Measurements from ENCODE around the gene STARD10. TPM values are rescaled to one million over a fixed set of nuclear protein-coding genes. Genes with fewer than 3 reads are reported as not detected.
A peak's percentile ranks its signal among the peaks of the same experiment; 100 is the strongest.

STARD10 gene
- total and polyA plus RNA-seq, 8 donors: 83.8 to 146 (median 114) TPM

DNA sequence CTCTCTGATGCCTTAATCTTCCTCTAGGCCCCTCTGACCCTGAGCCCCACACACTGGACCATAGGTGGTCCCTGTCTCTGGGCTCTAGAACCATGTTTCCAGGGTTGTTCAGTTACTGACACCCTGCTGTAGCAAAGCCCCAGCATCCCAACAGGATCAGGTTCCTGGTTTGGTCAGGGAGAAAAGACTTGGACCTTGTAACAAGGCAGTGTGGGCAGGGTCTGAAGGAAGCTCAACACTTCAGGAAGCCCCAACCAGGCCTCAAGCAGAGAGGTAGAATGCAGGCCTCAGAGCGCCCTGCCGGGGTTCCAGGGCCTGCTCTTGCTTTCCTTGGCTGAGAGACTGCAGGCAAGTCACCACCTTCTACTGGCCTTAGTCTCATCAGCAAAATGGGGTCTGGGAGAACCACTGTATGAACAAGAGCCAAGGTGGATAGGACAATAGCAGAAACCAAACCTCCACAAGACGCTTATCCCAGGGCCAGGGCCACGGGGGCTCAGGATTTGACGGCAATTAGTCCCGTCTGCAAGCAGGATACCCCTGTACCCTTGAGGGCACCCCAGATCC lies 46.5 kb downstream of the STARD10 start:
- ATAC-seq (no peak), DNase-seq (peak in 1 of 4 donors; percentile 30)
- Histone ChIP-seq H3K4me1 (peaks cover 16 to 76% of the 10 kb centered on the region in 2 donors), H3K9me3 (no peaks in the 10 kb centered on the region), H3K27me3 (no peaks in the 10 kb centered on the region), H3K27ac (no peak overlapping the region), H3K36me3 (no peaks in the 10 kb centered on the region), H3K4me3 (no peak overlapping the region)
- intact Hi-C loops (cut with DNase I): no loop called here
- TF ChIP-seq, protein P1, sequence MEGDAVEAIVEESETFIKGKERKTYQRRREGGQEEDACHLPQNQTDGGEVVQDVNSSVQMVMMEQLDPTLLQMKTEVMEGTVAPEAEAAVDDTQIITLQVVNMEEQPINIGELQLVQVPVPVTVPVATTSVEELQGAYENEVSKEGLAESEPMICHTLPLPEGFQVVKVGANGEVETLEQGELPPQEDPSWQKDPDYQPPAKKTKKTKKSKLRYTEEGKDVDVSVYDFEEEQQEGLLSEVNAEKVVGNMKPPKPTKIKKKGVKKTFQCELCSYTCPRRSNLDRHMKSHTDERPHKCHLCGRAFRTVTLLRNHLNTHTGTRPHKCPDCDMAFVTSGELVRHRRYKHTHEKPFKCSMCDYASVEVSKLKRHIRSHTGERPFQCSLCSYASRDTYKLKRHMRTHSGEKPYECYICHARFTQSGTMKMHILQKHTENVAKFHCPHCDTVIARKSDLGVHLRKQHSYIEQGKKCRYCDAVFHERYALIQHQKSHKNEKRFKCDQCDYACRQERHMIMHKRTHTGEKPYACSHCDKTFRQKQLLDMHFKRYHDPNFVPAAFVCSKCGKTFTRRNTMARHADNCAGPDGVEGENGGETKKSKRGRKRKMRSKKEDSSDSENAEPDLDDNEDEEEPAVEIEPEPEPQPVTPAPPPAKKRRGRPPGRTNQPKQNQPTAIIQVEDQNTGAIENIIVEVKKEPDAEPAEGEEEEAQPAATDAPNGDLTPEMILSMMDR (IDR thresholded peaks at IDR 0.05): no peak

DNA sequence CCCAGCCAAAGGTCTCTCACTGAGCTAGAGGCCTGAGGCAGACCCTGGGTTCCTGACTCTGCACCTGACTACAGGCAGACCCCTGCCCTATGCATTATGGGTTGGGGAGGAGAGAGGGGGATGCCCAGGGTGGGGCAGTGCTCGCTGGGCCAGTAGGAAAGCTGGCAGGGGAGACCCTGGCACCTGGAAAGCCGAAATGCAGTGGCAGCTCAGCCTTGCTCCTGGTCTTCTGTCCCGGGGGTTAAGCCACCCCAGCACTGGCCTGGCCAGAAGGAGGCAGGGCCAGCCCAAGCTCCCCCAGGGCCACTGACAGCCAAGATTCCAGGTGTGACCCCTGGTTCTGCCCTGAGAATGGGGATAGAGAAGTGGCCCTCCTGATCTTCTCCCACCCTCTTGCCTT lies 47.0 kb downstream of the STARD10 start:
- H3K4me3 ChIP-seq: no peak overlapping the region
- no peaks in the 10 kb centered on the region for H3K36me3 ChIP-seq
- peak in 1 of 4 donors; percentile 32 for DNase-seq
- ATAC-seq: no peak
- H3K9me3 ChIP-seq: no peaks in the 10 kb centered on the region
- no peaks in the 10 kb centered on the region for H3K27me3 ChIP-seq
- H3K4me1 ChIP-seq: peaks cover 21 to 82% of the 10 kb centered on the region in 2 donors
- no peak overlapping the region for H3K27ac ChIP-seq
- TF ChIP-seq, protein P1 (IDR thresholded peaks at IDR 0.05): no peak
- intact Hi-C loops (cut with DNase I): no loop called here

DNA sequence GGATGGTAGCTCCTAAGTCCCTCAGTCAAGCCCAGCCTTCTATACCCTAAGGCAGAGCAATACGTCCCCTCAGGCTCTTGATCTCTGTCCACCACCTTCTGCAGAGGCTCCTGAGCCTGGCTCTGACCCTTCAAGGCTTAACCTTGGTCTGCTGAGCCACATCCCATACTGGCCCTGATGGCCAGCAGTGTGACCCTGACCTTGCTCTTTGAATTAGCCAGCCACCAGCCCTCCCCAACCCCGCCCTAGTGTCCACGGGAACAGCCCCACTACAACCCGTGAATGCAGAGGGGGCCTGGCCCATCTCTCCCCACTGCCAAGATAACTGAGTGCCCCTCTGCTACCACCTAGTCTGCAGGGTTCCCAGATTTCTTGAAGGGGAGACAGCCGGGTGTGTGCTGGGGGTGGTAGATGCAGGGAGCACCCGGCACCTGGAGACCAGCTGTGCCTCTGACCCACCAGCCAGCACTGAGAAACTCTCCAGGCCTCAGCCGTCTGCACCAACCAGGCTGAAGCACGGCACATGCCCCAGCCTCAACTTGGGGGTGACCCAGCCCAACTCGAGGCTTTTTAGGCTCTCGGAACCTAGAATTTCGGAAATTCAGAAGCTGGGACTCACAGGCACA lies 47.8 kb downstream of the STARD10 start:
- intact Hi-C loops (cut with DNase I): no loop called here
- ATAC-seq (no peak), DNase-seq (peak in 1 of 4 donors; percentile 33)
- Histone ChIP-seq H3K4me3 (no peak overlapping the region), H3K27me3 (no peaks in the 10 kb centered on the region), H3K27ac (no peak overlapping the region), H3K4me1 (peaks cover 26 to 82% of the 10 kb centered on the region in 2 donors), H3K36me3 (no peaks in the 10 kb centered on the region), H3K9me3 (no peaks in the 10 kb centered on the region)
- TF ChIP-seq, protein P1 (IDR thresholded peaks at IDR 0.05): no peak

DNA sequence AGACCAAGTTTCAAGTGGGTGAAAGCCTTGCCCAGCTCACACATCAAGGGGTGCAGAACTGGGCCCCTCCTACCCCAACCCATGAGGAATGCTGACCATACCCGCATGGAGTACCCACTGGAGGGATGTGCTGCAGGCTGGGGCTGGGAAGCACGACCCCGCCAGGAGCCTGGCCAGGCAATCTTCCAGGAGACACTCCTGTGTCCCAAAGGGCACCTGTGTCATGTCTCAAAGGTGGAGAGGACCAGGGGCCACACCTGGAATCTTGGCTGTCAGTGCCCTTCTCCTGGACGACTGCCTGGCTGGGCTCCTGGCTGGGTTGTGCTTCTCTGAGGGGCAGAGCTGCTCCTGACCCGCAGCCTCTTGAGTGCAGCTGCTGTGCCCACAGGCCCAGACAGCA lies 48.3 kb downstream of the STARD10 start:
- peak in 1 of 4 donors; percentile 61 for DNase-seq
- H3K4me3 ChIP-seq: no peak overlapping the region
- no peaks in the 10 kb centered on the region for H3K9me3 ChIP-seq
- no peak for ATAC-seq
- peaks cover 22 to 82% of the 10 kb centered on the region in 2 donors for H3K4me1 ChIP-seq
- TF ChIP-seq, protein P1 (IDR thresholded peaks at IDR 0.05): no peak
- no peaks in the 10 kb centered on the region for H3K36me3 ChIP-seq
- intact Hi-C loops (cut with DNase I): no loop called here
- no peaks in the 10 kb centered on the region for H3K27me3 ChIP-seq
- H3K27ac ChIP-seq: no peak overlapping the region

DNA sequence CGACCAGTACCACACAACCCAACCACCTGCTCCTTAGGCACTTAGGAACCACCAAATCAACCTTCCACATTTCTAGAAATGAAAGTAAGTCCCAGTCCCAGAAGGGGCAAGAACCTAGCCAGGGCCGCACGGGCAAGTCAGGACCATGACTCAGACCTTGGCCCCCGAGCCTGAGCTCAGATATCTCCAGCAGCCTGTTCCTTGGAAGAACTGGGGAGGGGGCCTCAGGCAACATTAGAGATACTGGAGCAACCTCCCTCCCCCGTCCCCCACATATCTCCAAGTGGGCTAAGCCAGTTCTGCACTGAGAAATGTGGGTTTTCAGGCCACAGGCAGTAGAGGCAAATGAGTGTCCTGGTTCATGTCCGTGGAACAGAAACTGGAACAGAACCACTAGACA lies 49.4 kb downstream of the STARD10 start:
- intact Hi-C loops (cut with DNase I): no loop called here
- Histone ChIP-seq H3K27ac (peak overlapping the region in 1 of 2 donors; percentile 91), H3K27me3 (no peaks in the 10 kb centered on the region), H3K4me1 (peaks cover 24 to 84% of the 10 kb centered on the region in 2 donors), H3K9me3 (no peaks in the 10 kb centered on the region), H3K36me3 (no peaks in the 10 kb centered on the region), H3K4me3 (no peak overlapping the region)
- peak in 1 of 4 donors; percentile 52 for DNase-seq
- no peak for ATAC-seq
- TF ChIP-seq, protein P1 (IDR thresholded peaks at IDR 0.05): no peak

All from left lung (tissue), 10 donors.